A172 (cell line): ENCODE results near the gene HIP1R. TPM values are rescaled to one million over a fixed set of nuclear protein-coding genes. Genes with fewer than 3 reads are reported as not detected.
A peak's percentile ranks its signal among the peaks of the same experiment; 100 is the strongest.

Source experiments
- DNase-seq: peaks from one replicate; pipeline ENCODE4 v3.0.0-alpha.2; 2015; ENCODE audit warnings: low spot score
- total RNA-seq: library from RNA; depleted of rRNA; stranded (reverse); fragments of >200 nt; shearing (Covaris generic); gene quantifications from 2 replicates; pipeline ENCODE4 v1.2.3, GENCODE V29; 2014

HIP1R gene
- total RNA-seq, 1 experiment from 2014 or later: 22.4 TPM

GRCh38 chr12:122859303-122860039, 24.2 kb downstream of the HIP1R start:
- no peak for DNase-seq

GRCh38 chr12:122860040-122860853, 25.0 kb downstream of the HIP1R start:
- peak; percentile 51 for DNase-seq

- DNase-seq: no peak
These were observed 25.8 kb downstream of the HIP1R start for GRCh38 chr12:122860854-122861586.

- DNase-seq: no peak
These were observed 26.3 kb downstream of the HIP1R start for GRCh38 chr12:122861587-122861970.

GRCh38 chr12:122862110-122862634, 26.9 kb downstream of the HIP1R start:
- no peak for DNase-seq

- DNase-seq: no peak
These were observed 27.8 kb downstream of the HIP1R start for GRCh38 chr12:122862872-122863701.

GRCh38 chr12:122864894-122865253, 29.6 kb downstream of the HIP1R start:
- DNase-seq: no peak

GRCh38 chr12:122865268-122866231, 30.3 kb downstream of the HIP1R start:
- DNase-seq: no peak

GRCh38 chr12:122866379-122866778, 31.1 kb downstream of the HIP1R start:
- DNase-seq: no peak

- DNase-seq: no peak
These were observed 31.8 kb downstream of the HIP1R start for GRCh38 chr12:122866950-122867607.

- peak; percentile 73 for DNase-seq
These were observed 32.6 kb downstream of the HIP1R start for GRCh38 chr12:122867691-122868461.

GRCh38 chr12:122868471-122869177, 33.4 kb downstream of the HIP1R start:
- DNase-seq: no peak

GRCh38 chr12:122869207-122869973, 34.1 kb downstream of the HIP1R start:
- no peak for DNase-seq

- no peak for DNase-seq
These were observed 35.0 kb downstream of the HIP1R start for GRCh38 chr12:122870163-122870842.

GRCh38 chr12:122870867-122871664, 35.8 kb downstream of the HIP1R start:
- no peak for DNase-seq
